B cell (primary cell): Measurements from ENCODE around the gene OR4C5. TPM values are rescaled to one million over a fixed set of nuclear protein-coding genes. Genes with fewer than 3 reads are reported as not detected.
"Not testable (repeated sequence)": the region's sequence is repeated elsewhere in the genome, so short reads cannot be mapped to it uniquely, and the experiment has no call there.

Experiments used
- ATAC-seq: fragments of 200-7000 bp; cut with Tn5 transposase; one replicate; pipeline ENCODE4 v1.10.0; 2021; ENCODE audit warnings: low read depth, mild to moderate bottlenecking, moderate number of reproducible peaks, moderate library complexity
- CTCF ChIA-PET: fragments of 350-600 bp; sonication (Branson Sonifier 250); formaldehyde crosslinking; loops from one replicate; lab custom pipeline; 2021; ENCODE audit warnings: antibody characterized with exemption, inconsistent platforms; lab: Charles Lee
- POLR2A ChIA-PET: fragments of 350-600 bp; sonication (Branson Sonifier 250); formaldehyde crosslinking; loops from one replicate; lab custom pipeline; 2021; ENCODE audit warnings: antibody characterized with exemption; lab: Charles Lee
- DNase-seq: peaks from one replicate; pipeline ENCODE4 v3.0.0; 2013
- H2AFZ ChIP-seq: 2 replicates; pipeline ENCODE4 v1.6.1; 2012; ENCODE audit warnings: mild to moderate bottlenecking, low read depth, low read length; ENCODE audit not compliant: insufficient read depth, poor library complexity, severe bottlenecking
- H3K27ac ChIP-seq, 2 donors: 1 replicate in 1 of 2; 2 replicates in 1 of 2; pipeline ENCODE4 v1.5.1; 2012 to 2013; ENCODE audit warnings: low read length in 2 of 2, mild to moderate bottlenecking in 2 of 2, moderate library complexity in 1 of 2
- H3K27me3 ChIP-seq, 4 experiments: fragments of 200-600 bp in 1 of 4; sonication (generic) in 1 of 4; replicated peaks in 1 of 4; 1 replicate in 2 of 4; 2 replicates in 2 of 4; pipeline versions ENCODE4 v1.6.1 to v1.7.0; 2013 to 2016; ENCODE audit warnings: low read length in 3 of 4, mild to moderate bottlenecking in 2 of 4, mixed read lengths in 1 of 4, moderate library complexity in 1 of 4; ENCODE audit not compliant: insufficient read depth in 4 of 4, control insufficient read depth in 3 of 4; ENCODE audit errors: control extremely low read depth in 1 of 4
- H3K36me3 ChIP-seq, 2 experiments: replicated peaks in 1 of 2; 1 replicate in 1 of 2; 2 replicates in 1 of 2; pipeline versions ENCODE4 v1.6.1 to v1.7.1; 2013; ENCODE audit warnings: low read length in 1 of 2; ENCODE audit not compliant: insufficient read depth in 2 of 2, control insufficient read depth in 1 of 2; ENCODE audit errors: control extremely low read depth in 1 of 2, extremely low read depth in 1 of 2
- H3K4me1 ChIP-seq, 2 donors: fragments of 200-600 bp in 1 of 2; sonication (generic) in 1 of 2; 1 replicate in 1 of 2; 2 replicates in 1 of 2; pipeline versions ENCODE4 v1.5.1 to v1.6.1; 2013 to 2017; ENCODE audit warnings: low read length in 2 of 2; ENCODE audit not compliant: control insufficient read depth in 2 of 2, insufficient read depth in 2 of 2
- H3K4me2 ChIP-seq: replicated peaks from 2 replicates; pipeline ENCODE3; 2012; ENCODE audit warnings: mild to moderate bottlenecking, low read depth, low read length; ENCODE audit not compliant: poor library complexity, severe bottlenecking
- H3K4me3 ChIP-seq, 5 experiments: fragments of 200-600 bp in 1 of 5; sonication (generic) in 1 of 5; 1 replicate in 3 of 5; 2 replicates in 2 of 5; pipeline versions ENCODE4 v1.5.1 to v1.7.0; 2011 to 2016; ENCODE audit warnings: low read length in 4 of 5, mild to moderate bottlenecking in 4 of 5, low read depth in 2 of 5, control low read depth in 1 of 5, moderate library complexity in 1 of 5; ENCODE audit not compliant: insufficient read depth in 1 of 5; ENCODE audit errors: control extremely low read depth in 1 of 5, extremely low read depth in 1 of 5
- H3K79me2 ChIP-seq: fragments of 200-600 bp; sonication (generic); one replicate; pipeline ENCODE4 v1.6.0; 2016; ENCODE audit warnings: low read length; ENCODE audit not compliant: control insufficient read depth, insufficient read depth
- H3K9ac ChIP-seq: fragments of 200-600 bp; sonication (generic); 2 replicates; pipeline ENCODE4 v1.6.1; 2017; ENCODE audit warnings: mild to moderate bottlenecking, low read length, moderate library complexity
- H3K9me3 ChIP-seq, 3 donors: one replicate each; pipeline versions ENCODE4 v1.6.1 to v1.7.1; 2013; ENCODE audit warnings: low read length in 2 of 3; ENCODE audit not compliant: control insufficient read depth in 2 of 3, insufficient read depth in 1 of 3; ENCODE audit errors: control extremely low read depth in 1 of 3
- H4K20me1 ChIP-seq: 2 replicates; pipeline ENCODE4 v1.6.0; 2012; ENCODE audit warnings: mild to moderate bottlenecking, low read length; ENCODE audit not compliant: insufficient read depth, control insufficient read depth, poor library complexity, severe bottlenecking
- H3K27ac Mint-ChIP-seq: one replicate; pipeline ENCODE4 v1.8.0; 2021; ENCODE audit warnings: mixed read lengths
- H3K27me3 Mint-ChIP-seq: one replicate; pipeline ENCODE4 v1.8.0; 2021; ENCODE audit warnings: mixed read lengths
- H3K4me1 Mint-ChIP-seq: one replicate; pipeline ENCODE4 v1.8.0; 2021; ENCODE audit warnings: mixed read lengths
- H3K4me3 Mint-ChIP-seq: one replicate; pipeline ENCODE4 v1.8.0; 2021; ENCODE audit warnings: mixed read lengths
- H3K9me3 Mint-ChIP-seq: one replicate; pipeline ENCODE4 v1.8.0; 2022; ENCODE audit warnings: mixed read lengths; ENCODE audit not compliant: insufficient read depth
- CTCF ChIP-seq: fragments of 200-600 bp; IDR thresholded peaks from one replicate; pipeline ENCODE4 v1.8.0; 2022; ENCODE audit warnings: antibody characterized with exemption, mild to moderate bottlenecking
- EZH2 ChIP-seq: IDR thresholded peaks from 2 replicates; pipeline ENCODE4 v1.6.1; 2012; ENCODE audit warnings: borderline replicate concordance, low read depth, mild to moderate bottlenecking, moderate library complexity, low read length; ENCODE audit not compliant: insufficient read depth, poor library complexity, severe bottlenecking
- WGBS: methylation state at CpG from one replicate; pipeline ENCODE4 v1.1.5; 2013; ENCODE audit warnings: missing lambda C conversion rate; ENCODE audit not compliant: insufficient coverage; 5-methylcytosine and 5-hydroxymethylcytosine counted together
- intact Hi-C: fragments of 100-400 bp; cut with micrococcal nuclease; formaldehyde crosslinking; loops from one replicate; pipeline ENCODE4 v1.10.0; 2022
- polyA plus RNA-seq: library from polyadenylated mRNA; depleted of rRNA; stranded (reverse); fragments of >200 nt; gene quantifications from 2 replicates; pipeline ENCODE4 v1.2.3, GENCODE V29; 2012
- total RNA-seq, 2 donors: library from RNA; stranded (reverse); fragments of 120-200 nt in 1 of 2; gene quantifications; 1 replicate in 1 of 2; 2 replicates in 1 of 2; pipeline versions ENCODE4 v1.2.3 to v1.2.4, GENCODE V29; 2013 to 2022

Gene OR4C5
- total and polyA plus RNA-seq, 2 donors (not counting 1 experiment from before 2014, with no cell fraction given): not detected

- POLR2A ChIA-PET: no interaction called here
- Histone ChIP-seq H3K9me3 (peaks cover 0 to 12% (median 0%) of the 10 kb centered on the region in 3 donors), H3K9ac (no peak overlapping the region), H3K4me2 (no peak overlapping the region), H4K20me1 (no peaks in the 10 kb centered on the region), H3K4me1 (no peaks in the 10 kb centered on the region), H2AFZ (no peak overlapping the region), H3K36me3 (no peaks in the 10 kb centered on the region), H3K4me3 (no peak overlapping the region), H3K27me3 (no peaks in the 10 kb centered on the region), H3K27ac (no peak overlapping the region), H3K79me2 (no peaks in the 10 kb centered on the region)
- CTCF ChIA-PET: no interaction called here
- no peak for TF ChIP-seq CTCF
- no peak for TF ChIP-seq EZH2
- Mint-ChIP-seq H3K27ac (no peak overlapping the region), H3K27me3 (no peaks in the 10 kb centered on the region), H3K9me3 (peaks cover 4% of the 10 kb centered on the region), H3K4me1 (no peaks in the 10 kb centered on the region), H3K4me3 (no peak overlapping the region)
- 100% methylated on average over 1 of the region's 4 CpGs for WGBS
- intact Hi-C loops: no loop called here
- ATAC-seq (no peak), DNase-seq (no peak)
These were observed 12.3 kb downstream of the OR4C5 start for GRCh38 chr11:48354013-48354412.

DNA sequence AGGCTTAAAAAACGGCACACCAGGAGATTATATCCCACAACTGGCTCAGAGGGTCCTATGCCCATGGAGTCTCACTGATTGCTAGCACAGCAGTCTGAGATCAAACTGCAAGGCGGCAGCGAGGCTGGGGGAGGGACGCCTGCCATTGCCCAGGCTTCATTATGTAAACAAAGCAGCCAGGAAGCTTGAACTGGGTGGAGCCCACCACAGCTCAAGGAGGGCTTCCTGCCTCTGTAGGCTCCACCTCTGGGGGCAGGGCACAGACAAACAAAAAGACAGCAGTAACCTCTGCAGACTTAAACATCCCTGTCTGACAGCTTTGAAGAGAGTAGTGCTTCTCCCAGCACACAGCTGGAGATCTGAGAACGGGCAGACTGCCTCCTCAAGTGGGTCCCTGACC is 20.0 kb downstream of the OR4C5 start:
- intact Hi-C loops, H2AFZ ChIP-seq, ATAC-seq, H3K27ac Mint-ChIP-seq, H3K9me3 ChIP-seq, H3K4me3 Mint-ChIP-seq, H3K27me3 ChIP-seq, H3K27me3 Mint-ChIP-seq, H3K4me3 ChIP-seq, POLR2A ChIA-PET, H4K20me1 ChIP-seq, H3K36me3 ChIP-seq, H3K4me1 Mint-ChIP-seq, H3K9ac ChIP-seq, DNase-seq, H3K4me1 ChIP-seq, H3K79me2 ChIP-seq, H3K4me2 ChIP-seq, H3K27ac ChIP-seq, H3K9me3 Mint-ChIP-seq, CTCF ChIA-PET: not testable (repeated sequence)
- 71% methylated on average over 4 of the region's 5 CpGs for WGBS

DNA sequence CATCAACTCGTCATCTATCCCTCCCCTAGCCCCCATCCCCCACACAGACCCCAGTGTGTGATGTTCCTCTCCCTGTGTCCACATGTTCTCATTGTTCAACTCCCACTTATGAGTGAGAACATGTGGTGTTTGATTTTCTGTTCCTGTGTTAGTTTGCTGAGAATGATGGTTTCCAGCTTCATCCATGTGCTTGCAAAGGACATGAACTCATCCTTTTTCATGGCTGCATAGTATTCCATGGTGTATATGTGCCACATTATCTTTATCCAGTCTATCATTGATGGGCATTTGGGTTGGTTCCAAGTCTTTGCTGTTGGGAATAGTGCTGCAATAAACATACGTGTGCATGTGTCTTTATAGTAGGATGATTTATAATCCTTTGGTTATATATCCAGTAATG is 23.8 kb downstream of the OR4C5 start:
- H3K36me3 ChIP-seq, H3K27ac ChIP-seq, H3K4me3 Mint-ChIP-seq, intact Hi-C loops, ATAC-seq, H3K4me1 Mint-ChIP-seq, H2AFZ ChIP-seq, H3K9me3 Mint-ChIP-seq, H4K20me1 ChIP-seq, H3K9me3 ChIP-seq, H3K4me1 ChIP-seq, H3K27me3 ChIP-seq, DNase-seq, H3K9ac ChIP-seq, CTCF ChIA-PET, POLR2A ChIA-PET, H3K4me2 ChIP-seq, H3K27ac Mint-ChIP-seq, H3K79me2 ChIP-seq, H3K4me3 ChIP-seq: not testable (repeated sequence)
- H3K27me3 Mint-ChIP-seq: peaks cover 12% of the 10 kb centered on the region
- no CpG with 5 or more reads among the region's 2 CpGs for WGBS
